ENCODE data around the gene OR2V1.

Gene OR2V1

GRCh38 chr5:181173420-181174342 is 42.7 kb upstream of the OR2V1 start:
- no peaks in the 10 kb centered on the region for H3K36me3 ChIP-seq (ENCODE audit: control insufficient read depth, low read length)
- no peaks in the 10 kb centered on the region for H4K20me1 ChIP-seq (ENCODE audit: control insufficient read depth, insufficient read depth, low read depth, low read length)
- H3K4me1 ChIP-seq (ENCODE audit: control insufficient read depth, low read length) = peaks cover 45% of the 10 kb centered on the region
- H3K27ac ChIP-seq (ENCODE audit: low read depth, low read length) = peak overlapping the region; percentile 57
- no peaks in the 10 kb centered on the region for H3K9me2 ChIP-seq (replicated peaks; ENCODE audit: control insufficient read depth, low read length)
- peaks cover 16% of the 10 kb centered on the region for H3F3A ChIP-seq (ENCODE audit: control insufficient read depth, insufficient read depth)
- no peaks in the 10 kb centered on the region for H3K79me2 ChIP-seq (ENCODE audit: control insufficient read depth, low read length)
- H3K27me3 ChIP-seq (ENCODE audit: control insufficient read depth, low read length) = peaks cover 3% of the 10 kb centered on the region; the same call in 1 of the 2 replicates
- H3K9me3 ChIP-seq (ENCODE audit: control insufficient read depth, insufficient read depth, low read length) = no peaks in the 10 kb centered on the region
- TF ChIP-seq, protein P1, sequence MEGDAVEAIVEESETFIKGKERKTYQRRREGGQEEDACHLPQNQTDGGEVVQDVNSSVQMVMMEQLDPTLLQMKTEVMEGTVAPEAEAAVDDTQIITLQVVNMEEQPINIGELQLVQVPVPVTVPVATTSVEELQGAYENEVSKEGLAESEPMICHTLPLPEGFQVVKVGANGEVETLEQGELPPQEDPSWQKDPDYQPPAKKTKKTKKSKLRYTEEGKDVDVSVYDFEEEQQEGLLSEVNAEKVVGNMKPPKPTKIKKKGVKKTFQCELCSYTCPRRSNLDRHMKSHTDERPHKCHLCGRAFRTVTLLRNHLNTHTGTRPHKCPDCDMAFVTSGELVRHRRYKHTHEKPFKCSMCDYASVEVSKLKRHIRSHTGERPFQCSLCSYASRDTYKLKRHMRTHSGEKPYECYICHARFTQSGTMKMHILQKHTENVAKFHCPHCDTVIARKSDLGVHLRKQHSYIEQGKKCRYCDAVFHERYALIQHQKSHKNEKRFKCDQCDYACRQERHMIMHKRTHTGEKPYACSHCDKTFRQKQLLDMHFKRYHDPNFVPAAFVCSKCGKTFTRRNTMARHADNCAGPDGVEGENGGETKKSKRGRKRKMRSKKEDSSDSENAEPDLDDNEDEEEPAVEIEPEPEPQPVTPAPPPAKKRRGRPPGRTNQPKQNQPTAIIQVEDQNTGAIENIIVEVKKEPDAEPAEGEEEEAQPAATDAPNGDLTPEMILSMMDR (IDR thresholded peaks at IDR 0.05; ENCODE audit: low read depth, low read length, poor library complexity, severe bottlenecking) = peak; percentile 49
- no peak for TF ChIP-seq EZH2phosphoT487 (IDR thresholded peaks at IDR 0.05; ENCODE audit: borderline replicate concordance, low read length)
- peak overlapping the region; percentile 63 for H3K4me2 ChIP-seq (ENCODE audit: low read length)
- H3K4me3 ChIP-seq (ENCODE audit: low read length) = peak overlapping the region; percentile 70

DNA sequence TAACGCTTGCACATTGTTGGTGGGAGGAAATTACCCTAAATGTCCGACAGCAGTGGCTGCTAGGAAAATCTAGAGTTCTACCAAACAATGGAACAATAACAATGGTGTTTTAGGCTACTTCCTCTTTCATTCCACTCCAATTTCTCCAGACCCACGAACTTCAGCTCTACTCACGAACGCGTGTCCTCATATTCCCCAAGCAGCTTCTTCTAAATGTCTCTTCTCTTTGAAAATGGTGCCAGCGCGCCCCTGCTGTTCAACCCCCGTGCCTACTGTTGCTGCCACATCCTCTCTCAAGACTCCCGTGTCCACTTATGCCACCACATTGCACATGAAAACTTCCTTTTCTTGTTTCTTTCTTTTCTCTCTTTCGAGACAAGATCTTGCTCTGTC is 42.1 kb upstream of the OR2V1 start:
- Histone ChIP-seq H3K27ac (ENCODE audit: low read depth, low read length) (peak overlapping the region; percentile 57), H3K36me3 (ENCODE audit: control insufficient read depth, low read length) (no peaks in the 10 kb centered on the region), H3F3A (ENCODE audit: control insufficient read depth, insufficient read depth) (peaks cover 16% of the 10 kb centered on the region), H3K27me3 (ENCODE audit: control insufficient read depth, low read length) (peaks cover 3% of the 10 kb centered on the region; the same call in 1 of the 2 replicates), H3K4me2 (ENCODE audit: low read length) (peak overlapping the region; percentile 63), H3K4me3 (ENCODE audit: low read length) (peak overlapping the region; percentile 70), H3K79me2 (ENCODE audit: control insufficient read depth, low read length) (no peaks in the 10 kb centered on the region), H3K9me3 (ENCODE audit: control insufficient read depth, insufficient read depth, low read length) (no peaks in the 10 kb centered on the region), H3K9me2 (replicated peaks; ENCODE audit: control insufficient read depth, low read length) (no peaks in the 10 kb centered on the region), H3K4me1 (ENCODE audit: control insufficient read depth, low read length) (peaks cover 51% of the 10 kb centered on the region), H4K20me1 (ENCODE audit: control insufficient read depth, insufficient read depth, low read depth, low read length) (no peaks in the 10 kb centered on the region)
- no peak for TF ChIP-seq EZH2phosphoT487 (IDR thresholded peaks at IDR 0.05; ENCODE audit: borderline replicate concordance, low read length)
- TF ChIP-seq, protein P1 (IDR thresholded peaks at IDR 0.05; ENCODE audit: low read depth, low read length, poor library complexity, severe bottlenecking) = peak; percentile 92

DNA sequence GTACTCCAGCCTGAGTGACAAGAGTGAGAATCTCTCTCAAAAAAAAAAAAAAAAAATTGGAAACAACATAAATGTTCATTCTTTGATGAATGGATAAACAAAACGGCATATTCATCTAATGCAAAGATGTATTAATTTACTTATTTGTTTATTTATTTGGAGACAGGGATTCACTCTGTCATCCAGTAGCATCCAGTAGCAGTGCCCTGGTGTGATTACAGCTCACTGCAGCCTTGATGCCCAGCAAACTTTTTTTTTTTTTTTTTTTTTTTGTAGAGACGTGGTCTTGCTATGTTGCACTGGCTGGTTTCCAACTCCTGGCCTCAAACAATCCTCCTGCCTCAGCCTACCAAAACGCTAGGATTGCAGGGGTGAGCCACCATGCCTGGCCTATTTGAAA is 40.8 kb upstream of the OR2V1 start:
- Histone ChIP-seq H3K4me2 (ENCODE audit: low read length) (peak overlapping the region; percentile 63), H4K20me1 (ENCODE audit: control insufficient read depth, insufficient read depth, low read depth, low read length) (no peaks in the 10 kb centered on the region), H3K9me3 (ENCODE audit: control insufficient read depth, insufficient read depth, low read length) (no peaks in the 10 kb centered on the region), H3K79me2 (ENCODE audit: control insufficient read depth, low read length) (no peaks in the 10 kb centered on the region), H3K4me1 (ENCODE audit: control insufficient read depth, low read length) (peaks cover 64% of the 10 kb centered on the region), H3K27me3 (ENCODE audit: control insufficient read depth, low read length) (no peaks in the 10 kb centered on the region), H3K27ac (ENCODE audit: low read depth, low read length) (no peak overlapping the region), H3K4me3 (ENCODE audit: low read length) (peak overlapping the region; percentile 70), H3F3A (ENCODE audit: control insufficient read depth, insufficient read depth) (peaks cover 23% of the 10 kb centered on the region), H3K36me3 (ENCODE audit: control insufficient read depth, low read length) (no peaks in the 10 kb centered on the region), H3K9me2 (replicated peaks; ENCODE audit: control insufficient read depth, low read length) (no peaks in the 10 kb centered on the region)
- TF ChIP-seq EZH2phosphoT487 (IDR thresholded peaks at IDR 0.05; ENCODE audit: borderline replicate concordance, low read length) = no peak
- TF ChIP-seq, protein P1 (IDR thresholded peaks at IDR 0.05; ENCODE audit: low read depth, low read length, poor library complexity, severe bottlenecking) = no peak

Measured in DOHH2 (cell line).